LNCAP (cell line): ENCODE results near the gene ZNF831.

Experiments used
- TF ChIP-seq, protein P1 (sequence below): fragments of 450-650 bp; IDR thresholded peaks from 2 replicates; pipeline ENCODE4 v1.5.1; 2017; ENCODE audit warnings: mild to moderate bottlenecking

The ZNF831 gene

DNA sequence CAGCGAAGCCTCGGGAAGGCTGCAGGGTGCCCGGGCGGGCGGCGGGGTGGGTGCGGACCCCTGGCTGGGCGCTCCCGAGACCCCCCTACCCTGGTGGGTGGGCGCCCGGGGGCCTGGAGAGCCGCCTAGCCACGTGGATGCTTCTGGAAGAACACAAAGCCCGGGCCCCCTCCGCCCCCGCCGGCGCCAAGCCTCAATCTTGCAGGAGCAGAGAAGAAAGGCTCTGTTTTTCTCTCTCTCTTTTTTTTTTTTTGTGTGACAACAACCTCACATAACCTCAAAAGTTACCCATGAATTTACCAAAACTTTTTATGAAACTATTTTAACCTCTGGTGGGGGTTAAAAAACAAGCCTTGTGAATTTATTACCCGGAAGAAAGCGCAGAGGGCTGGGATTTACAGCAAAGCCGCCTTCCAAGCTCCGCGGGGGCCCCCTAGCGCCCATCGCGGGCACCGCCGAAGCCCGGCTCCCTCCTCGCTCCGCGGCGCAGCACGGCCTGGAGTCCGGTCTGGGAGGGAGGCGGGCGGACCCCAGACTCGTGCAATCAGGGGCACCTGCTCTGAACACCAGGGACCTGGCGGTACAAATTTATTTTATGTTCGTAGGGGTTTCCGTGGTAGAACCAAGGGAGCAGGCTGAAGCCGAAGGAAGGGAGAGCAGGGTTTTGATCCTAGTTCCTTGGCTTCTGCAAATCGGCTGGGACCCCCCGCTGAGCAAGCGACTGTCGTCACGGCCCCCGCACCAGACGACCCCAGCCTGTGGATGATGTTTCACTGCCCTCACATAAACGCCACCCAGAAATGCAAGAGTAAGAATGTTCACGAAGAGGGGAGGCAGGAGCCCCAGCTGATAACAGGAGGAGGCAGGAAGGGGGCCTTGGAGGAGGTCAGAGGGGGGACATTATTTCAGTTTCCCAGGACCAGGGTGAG lies 58.9 kb downstream of the ZNF831 start:
- TF ChIP-seq, protein P1, sequence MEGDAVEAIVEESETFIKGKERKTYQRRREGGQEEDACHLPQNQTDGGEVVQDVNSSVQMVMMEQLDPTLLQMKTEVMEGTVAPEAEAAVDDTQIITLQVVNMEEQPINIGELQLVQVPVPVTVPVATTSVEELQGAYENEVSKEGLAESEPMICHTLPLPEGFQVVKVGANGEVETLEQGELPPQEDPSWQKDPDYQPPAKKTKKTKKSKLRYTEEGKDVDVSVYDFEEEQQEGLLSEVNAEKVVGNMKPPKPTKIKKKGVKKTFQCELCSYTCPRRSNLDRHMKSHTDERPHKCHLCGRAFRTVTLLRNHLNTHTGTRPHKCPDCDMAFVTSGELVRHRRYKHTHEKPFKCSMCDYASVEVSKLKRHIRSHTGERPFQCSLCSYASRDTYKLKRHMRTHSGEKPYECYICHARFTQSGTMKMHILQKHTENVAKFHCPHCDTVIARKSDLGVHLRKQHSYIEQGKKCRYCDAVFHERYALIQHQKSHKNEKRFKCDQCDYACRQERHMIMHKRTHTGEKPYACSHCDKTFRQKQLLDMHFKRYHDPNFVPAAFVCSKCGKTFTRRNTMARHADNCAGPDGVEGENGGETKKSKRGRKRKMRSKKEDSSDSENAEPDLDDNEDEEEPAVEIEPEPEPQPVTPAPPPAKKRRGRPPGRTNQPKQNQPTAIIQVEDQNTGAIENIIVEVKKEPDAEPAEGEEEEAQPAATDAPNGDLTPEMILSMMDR, result peak; percentile 96

GRCh38 chr20:59223182-59223601 lies 59.6 kb downstream of the ZNF831 start:
- TF ChIP-seq, protein P1, result no peak

DNA sequence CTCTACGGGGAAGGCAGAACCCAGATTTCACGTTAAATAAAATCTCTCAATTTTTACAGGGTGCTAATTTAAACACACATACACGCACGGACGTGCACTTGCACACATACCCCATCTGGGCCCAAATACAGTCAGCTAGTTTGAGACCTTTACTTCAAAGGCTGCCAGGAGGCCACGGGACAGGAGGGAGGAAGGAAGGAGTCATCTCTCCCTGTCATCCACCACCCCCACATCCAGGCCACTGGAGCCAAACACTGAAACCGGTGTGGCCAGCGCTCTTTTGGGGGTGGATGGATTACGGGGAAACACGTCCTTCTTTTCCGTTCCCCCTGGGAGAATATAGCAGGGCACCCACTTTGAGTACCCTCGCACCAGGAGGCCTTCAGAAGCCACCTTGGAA lies 60.1 kb downstream of the ZNF831 start:
- TF ChIP-seq, protein P1, result no peak

GRCh38 chr20:59224236-59224635 lies 60.6 kb downstream of the ZNF831 start:
- TF ChIP-seq, protein P1, result no peak

- TF ChIP-seq, protein P1, result no peak
Observed at GRCh38 chr20:59230385-59230784, 66.8 kb downstream of the ZNF831 start.

DNA sequence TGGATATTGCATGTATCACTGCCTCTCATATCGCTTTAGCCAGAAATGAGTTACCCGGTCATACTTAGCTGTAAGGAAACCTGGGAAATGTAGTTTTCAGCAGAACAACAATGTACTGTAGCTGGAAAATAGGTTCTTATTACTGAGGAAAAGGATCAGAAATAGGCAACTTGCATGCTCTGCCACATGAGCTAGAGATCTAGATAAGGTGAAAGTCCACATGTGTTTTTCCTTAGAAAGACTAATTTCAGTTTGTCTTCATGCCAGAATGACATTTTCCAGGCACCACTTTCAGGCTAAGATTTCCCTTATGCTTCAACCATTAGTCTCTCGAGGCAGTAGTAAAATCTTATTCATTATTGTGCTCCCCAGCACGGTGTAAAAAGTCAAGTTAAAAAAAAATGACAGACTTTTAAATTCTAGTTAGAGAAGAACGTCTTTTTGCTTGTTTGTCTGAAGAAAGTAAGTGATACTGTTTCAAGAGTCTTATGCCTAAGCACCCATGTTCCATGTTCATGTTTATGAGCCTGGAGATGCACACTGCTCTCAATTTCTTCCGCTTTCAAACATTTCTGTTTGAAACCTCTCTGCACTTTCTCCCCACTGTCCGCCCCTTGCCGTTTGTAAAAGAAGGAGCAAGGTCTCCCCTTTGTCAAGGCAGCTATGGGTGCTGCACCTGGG lies 67.6 kb downstream of the ZNF831 start:
- TF ChIP-seq, protein P1, result no peak

DNA sequence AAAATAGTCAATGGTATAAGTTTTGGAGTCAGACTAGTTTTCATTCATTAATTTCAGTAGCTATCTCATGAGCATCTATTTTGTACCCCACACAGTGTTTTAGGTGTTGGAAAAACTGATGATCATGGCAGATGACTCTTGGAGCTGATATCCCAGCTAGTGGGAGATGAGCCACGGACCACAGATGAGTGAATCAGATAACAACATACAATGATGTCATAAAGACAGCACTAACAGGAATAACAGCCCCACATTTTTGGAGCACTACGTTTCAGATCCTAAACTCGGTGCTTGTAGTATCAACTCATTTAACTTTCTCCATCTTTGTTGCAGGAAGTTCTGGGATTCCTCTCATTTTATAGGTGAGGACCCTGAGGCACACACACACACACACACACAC lies 69.0 kb downstream of the ZNF831 start:
- TF ChIP-seq, protein P1, result no peak
